CD14-positive monocyte (primary cell): Measurements from ENCODE around the gene ABCG4. TPM values are rescaled to one million over a fixed set of nuclear protein-coding genes. Genes with fewer than 3 reads are reported as not detected.

Source experiments
- DNase-seq, 3 donors: peaks; one replicate each; pipeline ENCODE4 v3.0.0-alpha.2; 2011 to 2022
- H2AFZ ChIP-seq: 2 replicates; pipeline ENCODE4 v1.6.0; 2012; ENCODE audit warnings: mild to moderate bottlenecking, low read depth, low read length, inconsistent platforms; ENCODE audit not compliant: insufficient read depth, poor library complexity, severe bottlenecking
- H3K27ac ChIP-seq, 2 donors: 1 replicate in 1 of 2; 2 replicates in 1 of 2; pipeline ENCODE4 v1.5.1; 2012 to 2013; ENCODE audit warnings: low read length in 2 of 2, control low read depth in 1 of 2, inconsistent platforms in 1 of 2, low read depth in 1 of 2, mild to moderate bottlenecking in 1 of 2
- H3K27me3 ChIP-seq, 2 donors: one replicate each; pipeline versions ENCODE4 v1.6.0 to v1.6.1; 2011 to 2013; ENCODE audit warnings: low read length in 2 of 2; ENCODE audit not compliant: control insufficient read depth in 2 of 2, insufficient read depth in 2 of 2
- H3K36me3 ChIP-seq, 2 donors: replicated peaks in 1 of 2; 1 replicate in 1 of 2; 2 replicates in 1 of 2; pipeline versions ENCODE4 v1.5.1 to v1.6.1; 2012 to 2013; ENCODE audit warnings: low read length in 2 of 2, control low read depth in 1 of 2, inconsistent platforms in 1 of 2, mild to moderate bottlenecking in 1 of 2; ENCODE audit not compliant: insufficient read depth in 2 of 2, control insufficient read depth in 1 of 2
- H3K4me1 ChIP-seq, 2 donors: 1 replicate in 1 of 2; 2 replicates in 1 of 2; pipeline versions ENCODE4 v1.5.1 to v1.6.1; 2012 to 2013; ENCODE audit warnings: low read length in 2 of 2, control low read depth in 1 of 2, inconsistent platforms in 1 of 2, mild to moderate bottlenecking in 1 of 2, moderate library complexity in 1 of 2; ENCODE audit not compliant: insufficient read depth in 2 of 2, control insufficient read depth in 1 of 2
- H3K4me2 ChIP-seq: replicated peaks from 2 replicates; pipeline ENCODE3; 2012; ENCODE audit warnings: low read length, moderate library complexity, mild to moderate bottlenecking; ENCODE audit not compliant: poor library complexity, severe bottlenecking; ENCODE audit errors: extremely low read depth
- H3K4me3 ChIP-seq, 3 experiments: fragments of 200-600 bp in 1 of 3; sonication (generic) in 1 of 3; replicated peaks in 1 of 3; 1 replicate in 2 of 3; 2 replicates in 1 of 3; pipeline ENCODE4 v1.5.1; 2011 to 2013; ENCODE audit warnings: low read length in 3 of 3, mild to moderate bottlenecking in 3 of 3, control low read depth in 2 of 3, low read depth in 2 of 3, inconsistent platforms in 1 of 3, moderate library complexity in 1 of 3
- H3K79me2 ChIP-seq: 2 replicates; pipeline ENCODE4 v1.6.0; 2012; ENCODE audit warnings: mild to moderate bottlenecking, control low read depth, inconsistent platforms, low read length, moderate library complexity; ENCODE audit not compliant: insufficient read depth
- H3K9ac ChIP-seq: 2 replicates; pipeline ENCODE4 v1.6.0; 2017; ENCODE audit warnings: low read length, mild to moderate bottlenecking; ENCODE audit not compliant: insufficient read depth, poor library complexity, severe bottlenecking
- H3K9me3 ChIP-seq, 2 donors: replicated peaks in 1 of 2; 1 replicate in 1 of 2; 2 replicates in 1 of 2; pipeline versions ENCODE4 v1.5.1 to v1.6.1; 2012 to 2013; ENCODE audit warnings: low read length in 2 of 2, control low read depth in 1 of 2; ENCODE audit not compliant: control insufficient read depth in 1 of 2, insufficient read depth in 1 of 2
- H4K20me1 ChIP-seq: 2 replicates; pipeline ENCODE4 v1.6.0; 2012; ENCODE audit warnings: mild to moderate bottlenecking, low read length, control low read depth, moderate library complexity; ENCODE audit not compliant: insufficient read depth
- H3K27ac Mint-ChIP-seq, 7 donors: one replicate each; pipeline ENCODE4 v1.8.0; 2020; ENCODE audit warnings: mild to moderate bottlenecking in 7 of 7, mixed read lengths in 7 of 7, moderate library complexity in 6 of 7, inconsistent platforms in 2 of 7
- H3K27me3 Mint-ChIP-seq, 3 donors: one replicate each; pipeline ENCODE4 v1.8.0; 2021 to 2022; ENCODE audit warnings: low read depth in 3 of 3, mild to moderate bottlenecking in 3 of 3, mixed read lengths in 3 of 3, moderate library complexity in 3 of 3, inconsistent platforms in 1 of 3
- H3K36me3 Mint-ChIP-seq, 2 donors: one replicate each; pipeline ENCODE4 v1.8.0; 2020; ENCODE audit warnings: mixed read lengths in 2 of 2, inconsistent platforms in 1 of 2, mild to moderate bottlenecking in 1 of 2
- H3K4me1 Mint-ChIP-seq: one replicate; pipeline ENCODE4 v1.8.0; 2020; ENCODE audit warnings: mild to moderate bottlenecking, mixed read lengths
- H3K4me3 Mint-ChIP-seq, 2 donors: one replicate each; pipeline ENCODE4 v1.8.0; 2020; ENCODE audit warnings: mild to moderate bottlenecking in 2 of 2, mixed read lengths in 2 of 2, moderate library complexity in 1 of 2
- H3K9me3 Mint-ChIP-seq, 7 donors: one replicate each; pipeline ENCODE4 v1.8.0; 2020 to 2022; ENCODE audit warnings: mixed read lengths in 7 of 7, mild to moderate bottlenecking in 6 of 7, moderate library complexity in 6 of 7, inconsistent platforms in 2 of 7
- CTCF ChIP-seq: fragments of 200-600 bp; IDR thresholded peaks from one replicate; pipeline ENCODE4 v1.8.0; 2022; ENCODE audit warnings: antibody characterized with exemption, mild to moderate bottlenecking
- whole genome bisulfite sequencing: methylation state at CpG from one replicate; pipeline ENCODE4 v1.1.5; 2013; ENCODE audit warnings: missing lambda C conversion rate; ENCODE audit not compliant: insufficient coverage; 5-methylcytosine and 5-hydroxymethylcytosine counted together
- intact Hi-C, 2 donors: fragments of 100-400 bp; cut with micrococcal nuclease; formaldehyde crosslinking; loops; one replicate each; pipeline versions ENCODE4 v1.15.0 to v1.15.1; 2023
- polyA plus RNA-seq, 3 donors: library from polyadenylated mRNA; depleted of rRNA in 1 of 3; unstranded in 2 of 3; stranded (reverse) in 1 of 3; fragments of 300-500 nt in 2 of 3; fragments of >200 nt in 1 of 3; fragmentation: Illumina TruSeq in 2 of 3; gene quantifications; 1 replicate in 2 of 3; 2 replicates in 1 of 3; pipeline ENCODE4 v1.2.3, GENCODE V29; 2012 to 2021

The ABCG4 gene
- polyA plus RNA-seq, 3 donors, result 0.04 TPM; not detected in 2

- Mint-ChIP-seq H3K36me3 (no peaks in the 10 kb centered on the region), H3K27ac (no peak overlapping the region), H3K4me3 (no peak overlapping the region), H3K27me3 (peaks cover 26 to 40% (median 34%) of the 10 kb centered on the region in 3 donors), H3K9me3 (peaks cover 0 to 8% (median 0%) of the 10 kb centered on the region in 7 donors), H3K4me1 (peaks cover 6% of the 10 kb centered on the region)
- WGBS, result 86% methylated on average over 2 of the region's 10 CpGs
- intact Hi-C loops, result no loop called here
- Histone ChIP-seq H3K79me2 (no peaks in the 10 kb centered on the region), H3K9me3 (no peaks in the 10 kb centered on the region), H3K27ac (no peak overlapping the region), H3K4me1 (no peaks in the 10 kb centered on the region), H3K36me3 (no peaks in the 10 kb centered on the region), H2AFZ (no peak overlapping the region), H3K27me3 (peaks cover 0 to 6% of the 10 kb centered on the region in 2 donors), H3K4me2 (no peak overlapping the region), H3K9ac (no peak overlapping the region), H4K20me1 (no peaks in the 10 kb centered on the region), H3K4me3 (no peak overlapping the region)
- no peak for DNase-seq
- no peak for TF ChIP-seq CTCF
Observed at GRCh38 chr11:119156496-119156895, 7.6 kb downstream of the ABCG4 start.

DNA sequence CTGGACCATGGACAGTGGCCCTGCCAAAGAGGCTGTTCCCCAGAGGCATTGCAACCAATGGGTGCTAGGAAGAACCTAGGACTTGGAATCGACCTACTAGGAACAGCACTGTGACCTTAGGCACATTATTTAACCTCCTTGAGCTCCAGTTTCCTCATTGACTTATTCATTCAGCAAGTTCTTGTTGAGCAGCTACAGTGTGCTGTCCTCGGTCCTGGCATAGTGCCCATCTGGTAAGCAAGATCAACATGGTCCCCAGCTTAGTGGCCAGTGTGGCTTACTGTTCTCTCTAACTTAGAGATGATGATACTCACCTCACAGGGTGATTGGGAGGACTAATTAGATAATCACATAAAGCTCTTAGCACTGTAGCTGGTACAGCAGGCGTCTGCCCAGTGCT is 8.2 kb downstream of the ABCG4 start:
- no peaks in the 10 kb centered on the region for H3K4me1 ChIP-seq
- H3K27ac ChIP-seq, result no peak overlapping the region
- H3K4me3 Mint-ChIP-seq, result no peak overlapping the region
- no peak overlapping the region for H2AFZ ChIP-seq
- H3K36me3 ChIP-seq, result no peaks in the 10 kb centered on the region
- no peaks in the 10 kb centered on the region for H3K36me3 Mint-ChIP-seq
- H3K27ac Mint-ChIP-seq, result peak overlapping the region in 1 of 7 donors; percentile 16
- intact Hi-C loops, result no loop called here
- peaks cover 0 to 5% (median 0%) of the 10 kb centered on the region in 7 donors for H3K9me3 Mint-ChIP-seq
- DNase-seq, result no peak
- TF ChIP-seq CTCF, result no peak
- no peaks in the 10 kb centered on the region for H4K20me1 ChIP-seq
- peaks cover 24 to 35% (median 28%) of the 10 kb centered on the region in 3 donors for H3K27me3 Mint-ChIP-seq
- no peak overlapping the region for H3K9ac ChIP-seq
- WGBS, result 62% methylated on average over 2 of the region's 3 CpGs
- H3K4me3 ChIP-seq, result no peak overlapping the region
- H3K9me3 ChIP-seq, result no peaks in the 10 kb centered on the region
- H3K4me1 Mint-ChIP-seq, result peaks cover 6% of the 10 kb centered on the region
- no peak overlapping the region for H3K4me2 ChIP-seq
- H3K79me2 ChIP-seq, result no peaks in the 10 kb centered on the region
- peaks cover 0 to under 1% of the 10 kb centered on the region in 2 donors for H3K27me3 ChIP-seq
